Chondrocyte (in vitro differentiated cells): ENCODE data around the gene RNF166. TPM values are rescaled to one million over a fixed set of nuclear protein-coding genes. Genes with fewer than 3 reads are reported as not detected.

Experiments used
- DNase-seq: peaks from one replicate; pipeline ENCODE4 v3.0.0; 2021; ENCODE audit warnings: mixed read lengths, low spot score
- H3K27ac Mint-ChIP-seq: one replicate; pipeline ENCODE4 v1.8.0; 2021; ENCODE audit warnings: mild to moderate bottlenecking, moderate library complexity, mixed read lengths; ENCODE audit not compliant: unreplicated experiment
- H3K27me3 Mint-ChIP-seq: 2 replicates; pipeline ENCODE4 v1.8.0; 2021; ENCODE audit warnings: low read depth, mixed read lengths
- H3K36me3 Mint-ChIP-seq: 2 replicates; pipeline ENCODE4 v1.8.0; 2021; ENCODE audit warnings: low read depth, mixed read lengths
- H3K4me1 Mint-ChIP-seq: 2 replicates; pipeline ENCODE4 v1.8.0; 2021; ENCODE audit warnings: low read depth, mild to moderate bottlenecking, mixed read lengths
- H3K4me3 Mint-ChIP-seq: one replicate; pipeline ENCODE4 v1.8.0; 2021; ENCODE audit warnings: mild to moderate bottlenecking, moderate library complexity, mixed read lengths; ENCODE audit not compliant: unreplicated experiment
- H3K9me3 Mint-ChIP-seq: 2 replicates; pipeline ENCODE4 v1.8.0; 2021; ENCODE audit warnings: low read depth, mixed read lengths
- long read RNA-seq: library from polyadenylated mRNA; stranded (forward); transcript quantifications from one replicate; pipeline ENCODE4 v2.0.0, GENCODE V29; 2021
- total RNA-seq: library from RNA; stranded (reverse); gene quantifications from 3 replicates; pipeline ENCODE4 v1.2.1, GENCODE V29; 2021
- TF ChIP-seq, protein P1 (sequence below): fragments of 200-600 bp; sonication (generic); IDR thresholded peaks from 2 replicates; pipeline ENCODE4 v1.5.0; 2021; ENCODE audit warnings: antibody characterized with exemption, mild to moderate bottlenecking, moderate library complexity

Gene RNF166
- total RNA-seq: 12.8 to 15.5 TPM (median 14.3 TPM) in 3 replicates
- long read RNA-seq, transcript RNF166-201 (6 exons, 1,883 nt): major isoform, 44 of 70 reads
- long read RNA-seq, partial matches to known transcripts: 21 of 70 reads
- long read RNA-seq, other reads (novel, unspliced or antisense): 5 of 70 reads

DNA sequence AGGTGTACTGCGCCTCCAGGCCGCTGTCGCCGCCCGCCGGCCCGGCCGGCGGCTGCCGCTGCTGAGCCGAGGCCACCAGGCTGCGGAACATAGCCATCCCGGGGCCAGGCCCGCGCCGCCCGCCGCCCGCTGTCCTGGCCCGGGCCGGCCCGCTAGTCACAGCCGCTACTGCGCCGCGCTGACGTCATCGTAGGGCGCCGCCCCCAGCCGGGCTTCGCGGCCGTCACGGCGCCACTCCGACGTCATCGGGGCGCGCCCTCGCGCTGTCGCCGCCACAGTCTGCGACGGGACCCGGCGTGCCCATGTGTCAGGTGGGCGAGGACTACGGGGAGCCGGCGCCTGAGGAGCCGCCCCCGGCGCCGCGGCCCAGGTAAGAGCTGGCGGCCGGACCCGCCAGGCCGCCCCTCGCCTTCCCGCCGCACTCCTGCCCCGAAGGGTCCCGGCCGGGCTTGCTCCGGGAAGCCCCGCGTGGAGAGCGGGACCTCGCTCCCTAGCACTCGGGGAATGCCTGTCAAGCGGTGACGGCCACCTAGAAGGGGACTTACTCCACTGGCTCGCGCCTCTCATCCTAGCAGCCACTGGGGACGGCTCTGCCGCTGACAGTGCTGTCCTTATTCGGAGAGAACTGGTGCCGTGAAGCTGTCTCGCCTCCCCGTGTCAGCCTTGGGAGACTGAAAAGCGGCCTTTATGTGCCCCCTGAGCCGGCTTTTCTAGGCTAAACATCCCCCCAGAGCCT, at the start of gene RNF166, which contains the start of gene CTU2:
RNF166 (minus strand) TSS at position 180 of the 736 bp plus-strand sequence; CDS start at position 97, 83 bp downstream.
CTU2 (plus strand) TSS at position 275 of the 736 bp plus-strand sequence; CDS start at position 303, 28 bp downstream.
- peaks cover 36% of the 10 kb centered on the region for H3K4me1 Mint-ChIP-seq
- H3K4me3 Mint-ChIP-seq: peak within 1 kb of the TSS; percentile 78
- no peaks in the 10 kb centered on the region for H3K9me3 Mint-ChIP-seq
- H3K27me3 Mint-ChIP-seq: no peaks in the 10 kb centered on the region
- peak within 1 kb of the TSS; percentile 76 for H3K27ac Mint-ChIP-seq
- DNase-seq: no peak
- H3K36me3 Mint-ChIP-seq: no peaks in the 10 kb centered on the region
- TF ChIP-seq, protein P1, sequence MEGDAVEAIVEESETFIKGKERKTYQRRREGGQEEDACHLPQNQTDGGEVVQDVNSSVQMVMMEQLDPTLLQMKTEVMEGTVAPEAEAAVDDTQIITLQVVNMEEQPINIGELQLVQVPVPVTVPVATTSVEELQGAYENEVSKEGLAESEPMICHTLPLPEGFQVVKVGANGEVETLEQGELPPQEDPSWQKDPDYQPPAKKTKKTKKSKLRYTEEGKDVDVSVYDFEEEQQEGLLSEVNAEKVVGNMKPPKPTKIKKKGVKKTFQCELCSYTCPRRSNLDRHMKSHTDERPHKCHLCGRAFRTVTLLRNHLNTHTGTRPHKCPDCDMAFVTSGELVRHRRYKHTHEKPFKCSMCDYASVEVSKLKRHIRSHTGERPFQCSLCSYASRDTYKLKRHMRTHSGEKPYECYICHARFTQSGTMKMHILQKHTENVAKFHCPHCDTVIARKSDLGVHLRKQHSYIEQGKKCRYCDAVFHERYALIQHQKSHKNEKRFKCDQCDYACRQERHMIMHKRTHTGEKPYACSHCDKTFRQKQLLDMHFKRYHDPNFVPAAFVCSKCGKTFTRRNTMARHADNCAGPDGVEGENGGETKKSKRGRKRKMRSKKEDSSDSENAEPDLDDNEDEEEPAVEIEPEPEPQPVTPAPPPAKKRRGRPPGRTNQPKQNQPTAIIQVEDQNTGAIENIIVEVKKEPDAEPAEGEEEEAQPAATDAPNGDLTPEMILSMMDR: no peak

DNA sequence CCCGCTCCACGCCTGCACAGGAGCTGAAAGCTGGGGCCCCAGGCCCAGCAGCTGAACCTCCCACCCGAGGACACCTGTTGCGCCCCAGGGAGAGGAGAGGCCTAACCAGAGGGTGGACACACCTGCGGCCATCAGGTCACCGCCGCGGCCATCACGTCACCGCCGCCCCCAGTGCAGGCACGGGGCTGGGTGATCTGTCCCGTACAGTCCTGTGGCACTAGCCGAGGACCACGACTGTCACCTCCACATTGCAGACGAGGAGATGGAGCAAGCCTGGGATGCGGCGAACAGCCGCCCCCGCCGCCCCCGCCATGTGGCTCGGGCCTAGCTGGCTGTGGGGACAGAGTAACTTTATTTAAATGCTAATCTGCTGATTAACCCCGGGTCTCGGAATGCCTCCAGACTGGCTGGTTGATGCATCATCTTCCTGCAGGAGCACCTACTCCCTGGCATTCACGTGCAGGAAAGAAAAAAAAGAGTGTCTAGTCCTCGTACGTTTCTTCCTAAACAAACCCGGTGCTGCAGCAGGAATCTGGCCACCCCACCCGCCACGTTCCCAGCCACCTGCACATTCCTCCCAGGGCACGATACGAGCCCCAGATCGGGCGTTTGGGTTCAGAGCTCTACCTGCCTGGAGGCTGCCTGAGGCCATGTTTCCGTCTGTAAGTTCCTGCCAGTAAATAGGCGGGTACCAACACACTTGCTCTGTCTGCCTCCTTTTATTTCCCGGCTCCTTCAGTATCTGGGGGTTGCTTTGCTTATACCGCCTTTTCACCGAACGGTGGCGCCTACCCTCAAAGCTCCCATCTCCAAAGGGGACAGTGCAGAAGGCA, 48.9 kb upstream of the RNF166 start:
- Mint-ChIP-seq H3K27me3 (no peaks in the 10 kb centered on the region), H3K27ac (peak overlapping the region; percentile 49), H3K9me3 (no peaks in the 10 kb centered on the region), H3K36me3 (peaks cover 4% of the 10 kb centered on the region), H3K4me1 (peaks cover 34% of the 10 kb centered on the region), H3K4me3 (no peak overlapping the region)
- TF ChIP-seq, protein P1: peak; percentile 77
- DNase-seq: no peak

DNA sequence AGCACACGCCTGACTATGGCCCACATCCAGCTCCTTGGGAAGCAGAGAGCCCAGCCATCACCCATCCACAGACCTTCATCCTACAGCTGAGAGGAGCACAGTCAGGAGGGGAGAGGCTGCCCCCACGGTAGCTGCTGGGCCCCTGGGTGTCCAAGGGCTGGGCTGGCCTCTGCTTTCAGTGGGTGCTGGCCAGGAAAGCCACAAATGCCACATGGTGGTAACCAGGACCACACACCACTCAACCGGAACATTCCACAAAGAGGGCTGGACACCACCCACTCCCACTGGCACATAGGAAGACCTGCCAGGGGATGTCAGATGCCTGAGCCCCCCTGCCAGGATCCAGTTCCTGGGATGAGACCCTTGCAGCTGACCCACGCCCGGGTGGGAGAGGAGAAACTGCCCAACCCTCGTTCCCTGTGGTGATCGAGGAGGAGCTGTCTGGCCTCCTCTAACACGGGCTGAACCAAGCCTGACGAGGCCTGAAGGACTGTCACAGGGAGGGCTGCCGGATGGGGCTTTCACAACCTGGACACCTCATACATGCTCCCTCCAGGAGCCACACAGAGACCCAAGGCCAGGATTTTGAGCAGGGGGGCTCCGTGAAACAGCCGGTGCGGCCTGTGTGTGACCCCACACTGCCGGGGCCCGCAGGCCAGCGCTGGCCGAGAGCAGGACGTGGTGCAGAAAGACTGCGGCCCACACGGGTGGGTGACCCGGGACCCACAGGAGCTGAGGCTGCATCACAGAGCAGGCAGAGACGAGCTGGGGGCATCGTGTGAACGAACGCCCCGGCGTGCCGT, 48.1 kb upstream of the RNF166 start:
- Mint-ChIP-seq H3K27ac (no peak overlapping the region), H3K9me3 (no peaks in the 10 kb centered on the region), H3K36me3 (peaks cover 4% of the 10 kb centered on the region), H3K4me1 (peaks cover 28% of the 10 kb centered on the region), H3K27me3 (no peaks in the 10 kb centered on the region), H3K4me3 (no peak overlapping the region)
- DNase-seq: no peak
- TF ChIP-seq, protein P1: no peak

GRCh38 chr16:88753602-88754001, 47.4 kb upstream of the RNF166 start:
- Mint-ChIP-seq H3K36me3 (peaks cover 4% of the 10 kb centered on the region), H3K27ac (no peak overlapping the region), H3K4me3 (no peak overlapping the region), H3K27me3 (no peaks in the 10 kb centered on the region), H3K4me1 (peaks cover 21% of the 10 kb centered on the region), H3K9me3 (no peaks in the 10 kb centered on the region)
- TF ChIP-seq, protein P1: no peak
- DNase-seq: no peak
